H1 (cell line): Measurements from ENCODE around the gene SPEN. TPM values are rescaled to one million over a fixed set of nuclear protein-coding genes. Genes with fewer than 3 reads are reported as not detected.

Experiments used
- CEBPB ChIP-seq: IDR thresholded peaks from 2 replicates; pipeline ENCODE4 v1.6.1; 2012; ENCODE audit warnings: low read depth, low read length
- EZH2 ChIP-seq: fragments of 200-600 bp; sonication (generic); IDR thresholded peaks from 2 replicates; pipeline ENCODE4 v1.7.1; 2012; ENCODE audit warnings: low read depth, mild to moderate bottlenecking, moderate library complexity, low read length, inconsistent platforms; ENCODE audit not compliant: severe bottlenecking
- GTF2F1 ChIP-seq: IDR thresholded peaks from 2 replicates; pipeline ENCODE4 v1.6.1; 2012; ENCODE audit warnings: low read depth, low read length, improper control_type of control experiment, borderline replicate concordance
- HDAC2 ChIP-seq, 2 experiments: fragments of 300-600 bp in 1 of 2; sonication (generic) in 1 of 2; IDR thresholded peaks; 2 replicates each; pipeline ENCODE4 v1.6.1; 2011 to 2012; ENCODE audit warnings: low read depth in 2 of 2, low read length in 2 of 2, mild to moderate bottlenecking in 2 of 2, moderate library complexity in 2 of 2, borderline replicate concordance in 1 of 2, inconsistent platforms in 1 of 2
- HDAC6 ChIP-seq: IDR thresholded peaks from one replicate; pipeline ENCODE4 v1.7.1; 2012; ENCODE audit warnings: low read depth, mild to moderate bottlenecking, inconsistent platforms, low read length, moderate library complexity
- NANOG ChIP-seq: IDR thresholded peaks from 2 replicates; pipeline ENCODE4 v1.6.1; 2011; ENCODE audit warnings: low read length, low read depth, mild to moderate bottlenecking, inconsistent platforms; ENCODE audit not compliant: insufficient read depth, poor library complexity, severe bottlenecking
- POLR2AphosphoS5 ChIP-seq: IDR thresholded peaks from 2 replicates; pipeline ENCODE4 v1.6.1; 2011; ENCODE audit warnings: low read depth, low read length
- POU5F1 ChIP-seq: IDR thresholded peaks from 2 replicates; pipeline ENCODE4 v1.6.1; 2011; ENCODE audit warnings: low read depth, mild to moderate bottlenecking, low read length, moderate library complexity
- polyA plus RNA-seq, 7 experiments: library from polyadenylated mRNA; depleted of rRNA in 3 of 7; stranded (reverse) in 5 of 7; unstranded in 2 of 7; fragments of >200 nt in 5 of 7; fragments of 200-250 nt in 2 of 7; gene quantifications; 1 replicate in 5 of 7; 2 replicates in 1 of 7; 4 replicates in 1 of 7; pipeline versions ENCODE4 v1.2.1 to v1.2.3, GENCODE V29; 2011 to 2013; ENCODE audit warnings: missing spikeins in 2 of 7, mixed read lengths in 2 of 7
- total RNA-seq: library from RNA; stranded (reverse); fragmentation: NEBNext Ultra II Directional; extraction: Animal tissue kit (Norgen Biotek cat#: 25700); gene quantifications from 2 replicates; pipeline ENCODE4 v1.2.1, GENCODE V29; 2021

The SPEN gene
- total and polyA plus RNA-seq, 2 of the 8 experiments (the other 6 are each of a cell fraction or from before 2014, with no cell fraction given), result 12.5 to 52.1 TPM

- TF ChIP-seq NANOG, result no peak
- TF ChIP-seq POU5F1, result no peak
- TF ChIP-seq CEBPB, result no peak
- TF ChIP-seq HDAC6, result no peak
- no peak for TF ChIP-seq POLR2AphosphoS5
- no peak for TF ChIP-seq HDAC2 (IDR thresholded peaks at IDR 0.05; ENCODE audit: borderline replicate concordance in 1 of 2, low read depth in 2 of 2, low read length in 2 of 2)
- TF ChIP-seq GTF2F1, result no peak
- TF ChIP-seq EZH2, result no peak
Observed at GRCh38 chr1:15959827-15960446, 112.4 kb downstream of the SPEN start (continued).
